HTR-8/SVneo (cell line): ENCODE measurements around the gene KCNT1.
A peak's percentile ranks its signal among the peaks of the same experiment; 100 is the strongest.

Source experiments
- DNase-seq: peaks from one replicate; pipeline ENCODE4 v3.0.0; 2011; ENCODE audit warnings: low spot score, mixed read lengths; ENCODE audit not compliant: insufficient read length
- FAIRE-seq: peaks from 2 replicates; lab custom pipeline; 2011; peaks lifted over from hg19 to GRCh38; lab: Jason Lieb, UNC

KCNT1 gene

GRCh38 chr9:135697226-135697625, 4.8 kb upstream of the KCNT1 start:
- DNase-seq (no peak), FAIRE-seq (no peak)

GRCh38 chr9:135698236-135698635, 3.7 kb upstream of the KCNT1 start:
- FAIRE-seq (no peak), DNase-seq (no peak)

GRCh38 chr9:135698767-135699166, 3.2 kb upstream of the KCNT1 start:
- FAIRE-seq = no peak
- DNase-seq = no peak

- DNase-seq (no peak), FAIRE-seq (no peak)
Measured at GRCh38 chr9:135699440-135699839, 2.5 kb upstream of the KCNT1 start, which contains the start of gene SOHLH1. Gene SOHLH1, minus strand, starts transcription at chr9:135699481. Its CDS starts 14 bp downstream, at chr9:135699467.

- FAIRE-seq = no peak
Measured at GRCh38 chr9:135700525-135700924, 1.5 kb upstream of the KCNT1 start.

GRCh38 chr9:135701067-135701958, 672 bp upstream of the KCNT1 start:
- DNase-seq = peak; percentile 29
- no peak for FAIRE-seq

More at GRCh38 chr9:135700525-135700924, 1.5 kb upstream of the KCNT1 start:
- no peak for DNase-seq

- DNase-seq (no peak), FAIRE-seq (no peak)
Measured at GRCh38 chr9:135703726-135704125, 1.7 kb downstream of the KCNT1 start.

GRCh38 chr9:135704483-135704882, 2.5 kb downstream of the KCNT1 start:
- FAIRE-seq = no peak
- DNase-seq = no peak

- no peak for FAIRE-seq
- DNase-seq = no peak
Measured at GRCh38 chr9:135705376-135705775, 3.4 kb downstream of the KCNT1 start.

- DNase-seq (no peak), FAIRE-seq (no peak)
Measured at GRCh38 chr9:135706288-135706687, 4.3 kb downstream of the KCNT1 start.

GRCh38 chr9:135707252-135708138, 5.5 kb downstream of the KCNT1 start:
- FAIRE-seq (no peak), DNase-seq (no peak)

- DNase-seq = no peak
- peak; percentile 13 for FAIRE-seq
Measured at GRCh38 chr9:135708164-135708563, 6.2 kb downstream of the KCNT1 start.

GRCh38 chr9:135711391-135711790, 9.4 kb downstream of the KCNT1 start:
- DNase-seq = no peak
- no peak for FAIRE-seq

GRCh38 chr9:135711881-135712280, 9.9 kb downstream of the KCNT1 start:
- DNase-seq (no peak), FAIRE-seq (no peak)

- DNase-seq = no peak
- FAIRE-seq = no peak
Measured at GRCh38 chr9:135712613-135713295, 10.8 kb downstream of the KCNT1 start.

- DNase-seq (no peak), FAIRE-seq (no peak)
Measured at GRCh38 chr9:135714242-135715055, 12.5 kb downstream of the KCNT1 start.

- FAIRE-seq = no peak
- DNase-seq = no peak
Measured at GRCh38 chr9:135715056-135715595, 13.1 kb downstream of the KCNT1 start.

GRCh38 chr9:135716045-135716444, 14.1 kb downstream of the KCNT1 start:
- FAIRE-seq (no peak), DNase-seq (no peak)

- no peak for FAIRE-seq
- DNase-seq = no peak
Measured at GRCh38 chr9:135717410-135717809, 15.4 kb downstream of the KCNT1 start.
